ENCODE results near the gene SNTN. TPM values are rescaled to one million over a fixed set of nuclear protein-coding genes. Genes with fewer than 3 reads are reported as not detected.

Gene SNTN
- total and polyA plus RNA-seq, 2 experiments from 2014 or later = 0.70 TPM; not detected in 1

GRCh38 chr3:63689285-63689684 is 36.8 kb downstream of the SNTN start:
- H3K4me2 ChIP-seq = no peak overlapping the region
- H3K36me3 Mint-ChIP-seq (ENCODE audit: low read depth) = peaks cover 15% of the 10 kb centered on the region; the same call in 2 of the 3 replicates
- no peak for ATAC-seq
- H4K20me1 ChIP-seq (replicated peaks; ENCODE audit: insufficient read depth) = no peaks in the 10 kb centered on the region
- DNase-seq (ENCODE audit: low spot score) = no peak
- no peaks in the 10 kb centered on the region for H3K36me3 ChIP-seq (ENCODE audit: insufficient read depth)
- H3K4me3 Mint-ChIP-seq = no peak overlapping the region
- H3F3A ChIP-seq (replicated peaks; ENCODE audit: low read depth) = no peaks in the 10 kb centered on the region
- H3K4me1 ChIP-seq (ENCODE audit: insufficient read depth) = no peaks in the 10 kb centered on the region
- no peak overlapping the region for H2AFZ ChIP-seq
- no peaks in the 10 kb centered on the region for H3K9me2 ChIP-seq (ENCODE audit: insufficient read depth)
- H3K79me2 ChIP-seq (replicated peaks; ENCODE audit: insufficient read depth) = no peaks in the 10 kb centered on the region
- peaks cover 35% of the 10 kb centered on the region for H3K9me3 Mint-ChIP-seq
- H3K27me3 ChIP-seq (ENCODE audit: insufficient read depth) = no peaks in the 10 kb centered on the region
- no peak overlapping the region for H3K27ac ChIP-seq (ENCODE audit: low read depth)
- H3K4me3 ChIP-seq = no peak overlapping the region
- no peaks in the 10 kb centered on the region for H3K27me3 Mint-ChIP-seq (ENCODE audit: insufficient read depth, low read depth, poor library complexity)
- TF ChIP-seq JUNB (IDR thresholded peaks at IDR 0.05; ENCODE audit: unreplicated experiment) (no peak), EZH2phosphoT487 (IDR thresholded peaks at IDR 0.05; ENCODE audit: unreplicated experiment) (no peak), ZNF331 (CRISPR knock-in tag; IDR thresholded peaks at IDR 0.05; ENCODE audit: low read depth) (no peak), ZNF114 (CRISPR knock-in tag; IDR thresholded peaks at IDR 0.05) (no peak), REST (IDR thresholded peaks at IDR 0.05; ENCODE audit: unreplicated experiment) (no peak), CTCF (conservative IDR thresholded peaks at IDR 0.05; ENCODE audit: low read depth in 2 of 2) (no peak), EZH2 (IDR thresholded peaks at IDR 0.05; ENCODE audit: low read depth, unreplicated experiment) (no peak), NANOG (IDR thresholded peaks at IDR 0.05; ENCODE audit: borderline replicate concordance) (no peak), ETS1 (IDR thresholded peaks at IDR 0.05) (no peak), POLR2AphosphoS5 (IDR thresholded peaks at IDR 0.05; ENCODE audit: low read depth) (no peak), ZNF462 (CRISPR knock-in tag; IDR thresholded peaks at IDR 0.05) (no peak), CREB1 (CRISPR knock-in tag; IDR thresholded peaks at IDR 0.05; ENCODE audit: low read depth) (no peak), STAT1 (IDR thresholded peaks at IDR 0.05; ENCODE audit: unreplicated experiment) (no peak)
- no peaks in the 10 kb centered on the region; the same call in 2 of the 3 replicates for H3K4me1 Mint-ChIP-seq
- no peak overlapping the region for H3K27ac Mint-ChIP-seq
